Measurements from ENCODE around the gene YY1AP1. TPM values are rescaled to one million over a fixed set of nuclear protein-coding genes. Genes with fewer than 3 reads are reported as not detected.

The YY1AP1 gene
- total and polyA plus RNA-seq, 10 of the 15 experiments (the other 5 are each of a cell fraction or from before 2014, with no cell fraction given) = 13.2 to 118 (median 40.5) TPM

GRCh38 chr1:155713075-155713474 is 24.5 kb upstream of the YY1AP1 start:
- FAIRE-seq = no peak
- ChIA-PET SMC1A (ENCODE audit: uncharacterized antibody, unreplicated experiment) (interaction anchor here (1.5 kb wide), 1 partner anchor 462 kb away, joined by 7 read pairs; no protein-coding TSS in a partner anchor), RAD21 (ENCODE audit: unreplicated experiment) (no interaction called here), POLR2A (no interaction called here), CTCF (no interaction called here)
- Histone ChIP-seq H3K9ac (ENCODE audit: control insufficient read depth, insufficient read depth, low read length) (no peak overlapping the region), H3K4me2 (ENCODE audit: control insufficient read depth, insufficient read depth) (no peak overlapping the region), H3K4me3 (no peak overlapping the region), H4K20me1 (ENCODE audit: control insufficient read depth, insufficient read depth) (no peaks in the 10 kb centered on the region), H3K4me1 (ENCODE audit: control insufficient read depth, insufficient read depth, low read length) (peaks cover 12% of the 10 kb centered on the region), H3K79me2 (ENCODE audit: control insufficient read depth, insufficient read depth, low read length) (peaks cover 3% of the 10 kb centered on the region), H3K36me3 (ENCODE audit: control insufficient read depth in 2 of 2, insufficient read depth in 2 of 2, low read length in 1 of 2) (peaks cover 0 to 5% of the 10 kb centered on the region in 2 experiments; a peak in 3 of 4 replicates), H3K27ac (ENCODE audit: control insufficient read depth, insufficient read depth) (no peak overlapping the region), H2AFZ (ENCODE audit: control insufficient read depth, low read depth, low read length) (no peak overlapping the region), H3K27me3 (replicated peaks in 1 of 2; ENCODE audit: control insufficient read depth in 2 of 2, insufficient read depth in 2 of 2, low read length in 1 of 2) (no peaks in the 10 kb centered on the region), H3K9me3 (replicated peaks; ENCODE audit: control insufficient read depth, insufficient read depth, low read length) (no peaks in the 10 kb centered on the region; the same call in 2 of the 3 replicates)
- intact Hi-C loops (cut with micrococcal nuclease; ENCODE audit: unreplicated experiment) = no loop called here
- no peak for TF ChIP-seq ZNF687 (IDR thresholded peaks at IDR 0.05)
- TF ChIP-seq SIX5 (IDR thresholded peaks at IDR 0.05; ENCODE audit: low read depth, low read length, severe bottlenecking) = no peak
- TF ChIP-seq IRF5 (IDR thresholded peaks at IDR 0.05; ENCODE audit: borderline replicate concordance) = no peak
- TF ChIP-seq HSF1 (IDR thresholded peaks at IDR 0.05; ENCODE audit: low read depth, low read length) = no peak
- TF ChIP-seq USF2 (IDR thresholded peaks at IDR 0.05; ENCODE audit: borderline replicate concordance, low read depth, low read length) = no peak
- no peak for TF ChIP-seq MYC (IDR thresholded peaks at IDR 0.05; ENCODE audit: insufficient read depth, insufficient read length, insufficient replicate concordance, low read length, severe bottlenecking)
- TF ChIP-seq GATAD2B (conservative IDR thresholded peaks at IDR 0.05; ENCODE audit: low read depth) = no peak
- TF ChIP-seq RFX5 (IDR thresholded peaks at IDR 0.05; ENCODE audit: low read depth, low read length) = no peak
- TF ChIP-seq RELA (IDR thresholded peaks at IDR 0.05; ENCODE audit: borderline replicate concordance, partially characterized antibody) = no peak
- WGBS (ENCODE audit: insufficient coverage, insufficient replicate concordance, low lambda C conversion rate, missing lambda C conversion rate) = 89% methylated on average over 2 of the region's 2 CpGs
- ATAC-seq = no peak
- BruUV-seq (replicated peaks) = no TSS peak
- in situ Hi-C loops (cut with MboI) = no loop called here
- DNase-seq (ENCODE audit: low read depth, low spot score) = no peak
